ENCODE data around the gene MRPL4. TPM values are rescaled to one million over a fixed set of nuclear protein-coding genes. Genes with fewer than 3 reads are reported as not detected.

MRPL4 gene
- polyA plus RNA-seq, 1 donor (not counting 4 experiments of a cell fraction or from before 2014, with no cell fraction given) = 29.4 TPM

DNA sequence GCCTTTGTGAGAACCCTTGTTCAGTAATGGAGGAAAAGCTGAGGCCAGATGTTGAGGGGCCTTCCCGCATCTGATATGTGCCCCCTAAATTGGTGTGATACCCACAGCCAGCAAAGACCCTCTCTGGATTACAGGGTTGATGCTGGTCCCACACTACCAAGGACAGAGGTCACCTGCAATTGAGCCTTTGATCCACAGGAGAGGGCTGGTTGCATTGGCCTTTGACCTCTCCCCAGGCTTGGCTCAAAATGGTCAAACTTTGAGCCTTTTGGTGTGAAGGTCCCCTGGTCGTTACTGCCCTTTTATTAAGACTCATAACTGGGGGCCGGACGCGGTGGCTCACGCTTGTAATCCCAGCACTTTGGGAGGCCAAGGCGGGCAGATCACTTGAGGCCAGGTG lies 8.4 kb upstream of the MRPL4 start:
- FAIRE-seq = no peak

DNA sequence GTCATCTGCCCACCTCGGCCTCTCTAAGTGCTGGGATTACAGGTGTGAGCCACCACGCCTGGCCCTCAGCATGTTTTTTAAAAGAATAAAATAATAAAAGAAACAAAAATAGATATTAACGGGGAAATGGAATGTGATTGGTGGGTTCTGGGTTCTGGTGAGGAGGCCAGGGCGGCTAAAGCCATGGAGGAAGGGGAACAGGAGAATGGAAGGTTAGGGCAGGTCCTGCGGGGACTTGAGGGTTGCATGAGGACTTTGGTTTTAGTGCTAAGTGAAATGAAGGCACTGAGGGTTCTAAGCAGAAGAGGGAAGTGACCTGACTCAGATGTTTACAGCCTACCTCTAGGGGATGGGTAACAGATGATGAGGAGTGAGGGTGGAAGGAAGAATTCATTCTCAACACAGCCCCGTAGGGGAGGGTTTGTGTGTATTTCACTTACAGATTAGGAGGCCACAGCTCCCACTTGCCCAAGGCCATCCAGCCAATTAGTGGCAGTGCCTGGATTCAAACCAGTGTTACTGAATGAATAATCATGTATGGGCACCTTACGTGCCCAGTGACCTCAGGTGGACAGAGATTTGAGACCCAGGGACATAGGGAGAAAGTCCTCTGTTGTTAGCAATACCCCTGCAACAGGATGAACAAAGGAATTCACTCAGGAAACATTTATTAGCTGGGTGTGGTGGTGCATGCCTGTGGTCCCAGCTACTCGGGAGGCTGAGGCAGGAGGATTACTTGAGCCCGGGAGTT lies 6.7 kb upstream of the MRPL4 start:
- H3K9me3 ChIP-seq (ENCODE audit: control insufficient read depth, low read depth, low read length) = no peaks in the 10 kb centered on the region
- no peaks in the 10 kb centered on the region for H4K20me1 ChIP-seq (ENCODE audit: control insufficient read depth, extremely low read depth, insufficient read depth, low read length)
- H3K4me1 ChIP-seq (ENCODE audit: control insufficient read depth, extremely low read depth, insufficient read depth, low read length) = peaks cover 7% of the 10 kb centered on the region
- FAIRE-seq (no peak), DNase-seq (ENCODE audit: low read depth, low spot score) (no peak)
- no peak overlapping the region for H3K4me3 ChIP-seq (ENCODE audit: control insufficient read depth in 2 of 3, extremely low read depth in 1 of 3, insufficient read depth in 2 of 3, low read depth in 1 of 3, low read length in 3 of 3)
- H3K4me2 ChIP-seq (ENCODE audit: control insufficient read depth, extremely low read depth, insufficient read depth, low read depth, low read length) = no peak overlapping the region
- no peak overlapping the region for H3K9ac ChIP-seq (ENCODE audit: control insufficient read depth, extremely low read depth, insufficient read depth, low read length)
- TF ChIP-seq, protein P1, sequence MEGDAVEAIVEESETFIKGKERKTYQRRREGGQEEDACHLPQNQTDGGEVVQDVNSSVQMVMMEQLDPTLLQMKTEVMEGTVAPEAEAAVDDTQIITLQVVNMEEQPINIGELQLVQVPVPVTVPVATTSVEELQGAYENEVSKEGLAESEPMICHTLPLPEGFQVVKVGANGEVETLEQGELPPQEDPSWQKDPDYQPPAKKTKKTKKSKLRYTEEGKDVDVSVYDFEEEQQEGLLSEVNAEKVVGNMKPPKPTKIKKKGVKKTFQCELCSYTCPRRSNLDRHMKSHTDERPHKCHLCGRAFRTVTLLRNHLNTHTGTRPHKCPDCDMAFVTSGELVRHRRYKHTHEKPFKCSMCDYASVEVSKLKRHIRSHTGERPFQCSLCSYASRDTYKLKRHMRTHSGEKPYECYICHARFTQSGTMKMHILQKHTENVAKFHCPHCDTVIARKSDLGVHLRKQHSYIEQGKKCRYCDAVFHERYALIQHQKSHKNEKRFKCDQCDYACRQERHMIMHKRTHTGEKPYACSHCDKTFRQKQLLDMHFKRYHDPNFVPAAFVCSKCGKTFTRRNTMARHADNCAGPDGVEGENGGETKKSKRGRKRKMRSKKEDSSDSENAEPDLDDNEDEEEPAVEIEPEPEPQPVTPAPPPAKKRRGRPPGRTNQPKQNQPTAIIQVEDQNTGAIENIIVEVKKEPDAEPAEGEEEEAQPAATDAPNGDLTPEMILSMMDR (optimal IDR thresholded peaks at IDR 0.05 in 1 of 3, IDR thresholded peaks at IDR 0.05 in 1 of 3, conservative IDR thresholded peaks at IDR 0.05 in 1 of 3; ENCODE audit: extremely low read depth in 1 of 3, insufficient read depth in 2 of 3, low read length in 3 of 3) = no peak
- no peak for TF ChIP-seq EZH2 (IDR thresholded peaks at IDR 0.05; ENCODE audit: low read length)
- H3K27me3 ChIP-seq (ENCODE audit: control insufficient read depth, extremely low read depth, insufficient read depth, low read length) = no peaks in the 10 kb centered on the region
- dilution Hi-C loops (cut with MboI; ENCODE audit: extremely low pct_ligation_motif_present, low sequenced_read_pairs) = no loop called here
- H2AFZ ChIP-seq (ENCODE audit: control insufficient read depth, low read length) = no peak overlapping the region
- H3K9me1 ChIP-seq (ENCODE audit: control insufficient read depth, extremely low read depth, insufficient read depth, low read length) = no peaks in the 10 kb centered on the region
- no peak overlapping the region for H3K27ac ChIP-seq (ENCODE audit: control insufficient read depth, insufficient read depth, low read length)
- H3K79me2 ChIP-seq (ENCODE audit: control insufficient read depth, insufficient read depth, low read length) = no peaks in the 10 kb centered on the region
- H3K36me3 ChIP-seq (ENCODE audit: control insufficient read depth in 2 of 2, extremely low read depth in 1 of 2, insufficient read depth in 2 of 2, low read length in 2 of 2) = no peaks in the 10 kb centered on the region

More for the DNA sequence above, 8.4 kb upstream of the MRPL4 start:
- dilution Hi-C loops (cut with MboI; ENCODE audit: extremely low pct_ligation_motif_present, low sequenced_read_pairs) = no loop called here
- H3K4me3 ChIP-seq (ENCODE audit: control insufficient read depth in 2 of 3, extremely low read depth in 1 of 3, insufficient read depth in 2 of 3, low read depth in 1 of 3, low read length in 3 of 3) = no peak overlapping the region
- no peaks in the 10 kb centered on the region for H4K20me1 ChIP-seq (ENCODE audit: control insufficient read depth, extremely low read depth, insufficient read depth, low read length)
- no peaks in the 10 kb centered on the region for H3K27me3 ChIP-seq (ENCODE audit: control insufficient read depth, extremely low read depth, insufficient read depth, low read length)
- no peaks in the 10 kb centered on the region for H3K36me3 ChIP-seq (ENCODE audit: control insufficient read depth in 2 of 2, extremely low read depth in 1 of 2, insufficient read depth in 2 of 2, low read length in 2 of 2)
- no peaks in the 10 kb centered on the region for H3K9me3 ChIP-seq (ENCODE audit: control insufficient read depth, low read depth, low read length)
- no peak overlapping the region for H2AFZ ChIP-seq (ENCODE audit: control insufficient read depth, low read length)
- no peaks in the 10 kb centered on the region for H3K79me2 ChIP-seq (ENCODE audit: control insufficient read depth, insufficient read depth, low read length)
- H3K4me2 ChIP-seq (ENCODE audit: control insufficient read depth, extremely low read depth, insufficient read depth, low read depth, low read length) = no peak overlapping the region
- TF ChIP-seq EZH2 (IDR thresholded peaks at IDR 0.05; ENCODE audit: low read length) = no peak
- TF ChIP-seq, protein P1 (optimal IDR thresholded peaks at IDR 0.05 in 1 of 3, IDR thresholded peaks at IDR 0.05 in 1 of 3, conservative IDR thresholded peaks at IDR 0.05 in 1 of 3; ENCODE audit: extremely low read depth in 1 of 3, insufficient read depth in 2 of 3, low read length in 3 of 3) = no peak
- peaks cover 3% of the 10 kb centered on the region for H3K4me1 ChIP-seq (ENCODE audit: control insufficient read depth, extremely low read depth, insufficient read depth, low read length)
- H3K27ac ChIP-seq (ENCODE audit: control insufficient read depth, insufficient read depth, low read length) = no peak overlapping the region
- no peaks in the 10 kb centered on the region for H3K9me1 ChIP-seq (ENCODE audit: control insufficient read depth, extremely low read depth, insufficient read depth, low read length)
- no peak overlapping the region for H3K9ac ChIP-seq (ENCODE audit: control insufficient read depth, extremely low read depth, insufficient read depth, low read length)
- no peak for DNase-seq (ENCODE audit: low read depth, low spot score)
